SJSA1 (cell line): ENCODE data around the gene RSPO3. TPM values are rescaled to one million over a fixed set of nuclear protein-coding genes. Genes with fewer than 3 reads are reported as not detected.
A peak's percentile ranks its signal among the peaks of the same experiment; 100 is the strongest.
"Not testable (repeated sequence)": the region's sequence is repeated elsewhere in the genome, so short reads cannot be mapped to it uniquely, and the experiment has no call there.

Source experiments
- DNase-seq, 2 experiments: peaks; one replicate each; pipeline ENCODE4 v3.0.0-alpha.2; 2015 to 2020; ENCODE audit warnings: low spot score in 2 of 2, low read depth in 1 of 2
- H3K27ac ChIP-seq: fragments of 250-450 bp; sonication (Bioruptor Pico); 2 replicates; pipeline ENCODE4 v1.5.1; 2020; ENCODE audit warnings: mild to moderate bottlenecking, moderate library complexity
- H3K27me3 ChIP-seq: fragments of 250-450 bp; sonication (Bioruptor Pico); replicated peaks from 2 replicates; pipeline ENCODE4 v1.5.1; 2020; ENCODE audit warnings: mild to moderate bottlenecking, moderate library complexity
- H3K36me3 ChIP-seq: fragments of 250-450 bp; sonication (Bioruptor Pico); 2 replicates; pipeline ENCODE4 v1.5.1; 2020; ENCODE audit warnings: mild to moderate bottlenecking
- H3K4me1 ChIP-seq: fragments of 250-450 bp; sonication (Bioruptor Pico); replicated peaks from 2 replicates; pipeline ENCODE4 v1.6.1; 2021; ENCODE audit warnings: mild to moderate bottlenecking
- H3K4me3 ChIP-seq: fragments of 250-450 bp; sonication (Bioruptor Pico); 2 replicates; pipeline ENCODE4 v1.5.1; 2020; ENCODE audit warnings: mild to moderate bottlenecking
- H3K9me3 ChIP-seq: fragments of 250-450 bp; sonication (Bioruptor Pico); replicated peaks from 2 replicates; pipeline ENCODE4 v1.5.1; 2020; ENCODE audit warnings: mild to moderate bottlenecking
- total RNA-seq: library from RNA; depleted of rRNA; stranded (reverse); fragments of >200 nt; shearing (Covaris generic); gene quantifications from 2 replicates; pipeline ENCODE4 v1.2.3, GENCODE V29; 2014

Gene RSPO3
- total RNA-seq, 1 experiment from 2014 or later: not detected

DNA sequence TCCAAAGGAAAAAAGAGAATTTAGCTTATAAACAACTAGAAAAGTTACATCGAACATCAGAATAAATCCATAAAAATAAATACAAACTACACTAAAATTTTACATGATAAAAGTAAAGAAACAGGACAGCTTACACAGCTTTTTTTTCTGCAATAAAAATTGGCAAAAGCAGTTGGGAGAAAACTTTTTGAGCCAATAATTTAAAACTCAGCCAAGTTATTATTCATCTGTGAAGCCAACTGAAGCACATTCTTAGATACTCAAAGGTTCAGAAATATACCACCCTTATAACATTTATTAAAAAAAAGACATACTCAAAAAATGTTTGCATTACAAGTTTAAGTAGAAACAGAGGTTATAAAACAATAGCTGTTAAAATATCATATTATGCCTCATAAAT, 23.7 kb upstream of the RSPO3 start:
- no peak overlapping the region for H3K27ac ChIP-seq
- no peaks in the 10 kb centered on the region for H3K27me3 ChIP-seq

DNA sequence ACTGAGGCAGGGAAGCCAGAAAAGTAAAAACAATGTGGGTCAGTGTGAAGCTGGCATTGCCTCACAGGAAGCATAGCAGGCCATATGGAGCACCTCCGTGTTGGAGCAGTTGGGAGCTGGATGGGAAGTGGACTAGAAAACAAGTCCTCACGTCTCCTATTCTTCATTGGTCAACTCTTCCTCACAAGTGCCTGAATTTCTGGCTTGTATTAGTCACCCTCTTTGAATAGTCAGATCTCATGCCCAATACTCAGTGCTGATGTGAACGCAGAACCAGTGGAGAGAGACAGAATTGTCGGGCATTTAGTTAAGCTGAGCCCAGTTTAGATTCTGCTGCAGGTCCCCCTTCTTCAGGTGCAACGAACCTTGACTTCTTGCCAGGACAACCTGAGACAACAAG, 22.3 kb upstream of the RSPO3 start:
- no peaks in the 10 kb centered on the region for H3K27me3 ChIP-seq
- DNase-seq: no peak
- H3K27ac ChIP-seq: no peak overlapping the region
- H3K4me1 ChIP-seq: no peaks in the 10 kb centered on the region
- no peaks in the 10 kb centered on the region for H3K9me3 ChIP-seq
- H3K4me3 ChIP-seq: no peak overlapping the region
- no peaks in the 10 kb centered on the region for H3K36me3 ChIP-seq

More for the DNA sequence above, 23.7 kb upstream of the RSPO3 start:
- no peaks in the 10 kb centered on the region for H3K36me3 ChIP-seq
- no peak for DNase-seq
- H3K4me3 ChIP-seq: no peak overlapping the region
- no peaks in the 10 kb centered on the region for H3K9me3 ChIP-seq
- H3K4me1 ChIP-seq: 0 out of 2 replicates have a peak, but pooled peaks cover 3% of the 10 kb centered on the region

DNA sequence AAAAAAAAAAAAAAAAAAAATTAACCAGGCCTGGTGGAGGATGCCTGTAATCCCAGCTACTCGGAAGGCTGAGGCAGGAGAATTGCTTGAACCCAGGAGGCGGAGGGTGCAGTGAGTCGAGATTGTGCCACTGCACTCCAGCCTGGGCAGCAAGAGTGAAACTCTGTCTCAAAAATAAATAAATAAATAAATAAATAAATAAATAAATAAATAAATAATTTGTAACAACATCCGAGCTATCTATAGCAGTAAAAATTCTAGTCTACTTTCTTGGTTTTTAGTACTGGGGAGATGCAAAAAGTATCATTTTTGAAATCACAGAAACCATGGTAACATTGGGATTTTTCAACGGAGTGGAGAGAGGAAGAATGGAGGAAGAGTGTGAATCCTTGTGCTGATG, 21.0 kb upstream of the RSPO3 start:
- H3K4me1 ChIP-seq, H3K36me3 ChIP-seq, H3K27ac ChIP-seq, DNase-seq, H3K4me3 ChIP-seq, H3K9me3 ChIP-seq, H3K27me3 ChIP-seq: not testable (repeated sequence)

DNA sequence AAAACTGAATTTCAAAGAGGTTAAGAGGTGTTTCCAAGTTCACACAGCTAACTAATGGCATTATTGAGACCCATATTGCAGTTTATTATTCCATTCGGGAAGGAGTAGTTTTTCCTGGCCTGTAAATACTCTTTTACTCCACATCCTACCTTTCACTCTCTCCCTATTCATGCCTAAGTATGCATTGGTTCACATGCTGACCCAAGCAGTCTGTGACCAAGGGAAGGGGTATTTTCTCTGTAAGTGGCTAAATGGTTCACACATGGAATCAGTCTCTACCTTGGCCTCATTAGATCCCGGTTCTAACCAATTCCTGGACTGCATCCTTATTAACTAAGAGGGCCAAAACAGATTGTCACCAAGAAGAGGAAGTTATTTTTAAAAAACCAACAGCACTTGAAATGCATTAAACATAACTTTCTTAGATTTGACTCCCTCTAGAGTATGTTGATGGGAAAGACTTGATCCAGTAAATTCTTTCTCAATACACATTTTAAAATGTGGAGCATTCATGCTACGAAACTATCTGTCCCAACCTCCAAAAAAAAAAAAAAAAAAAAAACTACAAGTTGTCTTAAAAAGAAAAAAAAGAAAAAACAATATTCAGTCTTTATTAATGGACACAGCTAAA, 17.8 kb upstream of the RSPO3 start:
- no peak overlapping the region for H3K4me3 ChIP-seq
- no peaks in the 10 kb centered on the region for H3K9me3 ChIP-seq
- H3K36me3 ChIP-seq: no peaks in the 10 kb centered on the region
- H3K27ac ChIP-seq: no peak overlapping the region
- peak in 1 of 2 experiments; percentile 12 for DNase-seq
- H3K4me1 ChIP-seq: no peaks in the 10 kb centered on the region
- H3K27me3 ChIP-seq: no peaks in the 10 kb centered on the region

DNA sequence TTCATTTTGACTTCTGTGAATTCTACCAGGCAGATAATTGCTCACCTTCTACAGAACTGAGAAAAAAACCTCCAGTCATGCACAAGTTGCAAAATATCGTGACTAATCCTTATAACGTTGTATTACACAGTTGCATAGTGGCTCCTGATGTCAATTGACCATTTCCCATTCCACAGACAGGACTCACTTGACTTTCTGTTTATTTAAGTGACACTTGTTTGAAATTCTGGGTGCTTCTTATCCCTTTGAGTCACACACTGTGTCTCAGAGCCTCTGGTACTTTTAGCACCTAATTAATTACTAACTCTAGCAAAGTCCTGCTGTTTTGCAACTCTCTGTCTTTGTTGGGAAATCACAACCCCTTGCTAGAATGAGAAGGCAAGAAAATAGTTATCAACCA, 16.2 kb upstream of the RSPO3 start:
- Histone ChIP-seq H3K9me3 (no peaks in the 10 kb centered on the region), H3K27me3 (no peaks in the 10 kb centered on the region), H3K4me1 (no peaks in the 10 kb centered on the region), H3K27ac (no peak overlapping the region), H3K4me3 (no peak overlapping the region), H3K36me3 (no peaks in the 10 kb centered on the region)
- DNase-seq: no peak

DNA sequence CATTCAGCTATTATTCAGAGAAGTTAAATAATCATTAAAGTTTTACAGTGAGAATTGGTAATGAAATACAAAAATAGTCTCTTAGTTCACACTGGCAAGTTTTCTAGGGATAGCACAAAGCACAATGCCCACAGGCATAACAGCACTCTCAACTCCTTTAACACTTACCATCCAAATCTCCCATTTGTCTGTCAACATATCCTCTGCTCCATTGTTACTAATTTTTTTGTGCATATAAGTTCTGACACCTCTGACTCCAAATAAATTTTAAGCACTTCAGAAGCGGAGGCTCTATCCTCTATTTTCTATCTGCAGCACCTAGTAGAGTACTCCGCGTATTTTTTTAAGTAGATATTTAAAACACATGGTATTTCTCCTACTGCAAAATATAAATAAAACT, 15.6 kb upstream of the RSPO3 start:
- no peaks in the 10 kb centered on the region for H3K4me1 ChIP-seq
- no peaks in the 10 kb centered on the region for H3K27me3 ChIP-seq
- no peak overlapping the region for H3K4me3 ChIP-seq
- no peaks in the 10 kb centered on the region for H3K36me3 ChIP-seq
- H3K27ac ChIP-seq: no peak overlapping the region
- no peaks in the 10 kb centered on the region for H3K9me3 ChIP-seq
- no peak for DNase-seq

DNA sequence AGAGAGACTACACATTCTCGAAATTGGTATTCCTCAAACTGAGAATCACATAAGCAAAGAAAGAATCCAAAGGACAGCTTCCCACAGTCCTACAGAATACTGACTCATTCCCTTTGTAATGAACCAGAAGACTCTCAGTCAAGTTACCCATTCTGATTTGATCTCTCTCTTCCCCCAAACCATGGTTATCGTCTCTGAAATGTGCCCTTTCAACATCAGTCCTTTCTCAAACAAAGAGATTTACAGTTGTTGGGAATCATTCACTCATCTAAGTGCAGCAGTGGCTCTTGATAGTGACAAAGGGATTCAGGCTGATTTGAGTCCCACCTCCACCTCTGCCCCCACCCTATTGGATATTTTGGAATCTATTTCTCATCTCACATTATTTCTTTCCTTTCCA, 15.0 kb upstream of the RSPO3 start:
- no peaks in the 10 kb centered on the region for H3K9me3 ChIP-seq
- DNase-seq: no peak
- H3K27ac ChIP-seq: no peak overlapping the region
- no peaks in the 10 kb centered on the region for H3K36me3 ChIP-seq
- H3K4me3 ChIP-seq: no peak overlapping the region
- no peaks in the 10 kb centered on the region for H3K4me1 ChIP-seq
- no peaks in the 10 kb centered on the region; the same call in 1 of the 2 replicates for H3K27me3 ChIP-seq

DNA sequence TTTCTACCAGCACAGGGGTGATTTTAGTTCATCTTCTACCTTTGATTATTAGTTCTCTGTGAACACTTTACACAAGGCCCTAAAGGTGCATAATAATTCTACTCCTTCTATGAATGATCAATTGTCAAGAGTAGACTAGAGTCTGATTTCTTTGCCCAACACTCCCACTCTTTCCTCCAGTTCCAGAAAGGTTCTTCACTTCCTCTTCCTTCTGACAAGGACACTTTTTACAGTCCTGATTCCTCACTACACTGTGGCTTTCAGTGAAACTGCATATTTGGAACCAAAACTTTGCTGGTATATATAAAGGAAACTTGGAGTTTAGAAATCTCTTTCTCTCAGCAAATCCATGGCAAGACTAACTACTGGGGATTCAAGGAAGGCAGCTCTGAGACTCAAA, 10.6 kb upstream of the RSPO3 start:
- H3K9me3 ChIP-seq: no peaks in the 10 kb centered on the region
- DNase-seq: no peak
- no peak overlapping the region for H3K27ac ChIP-seq
- no peaks in the 10 kb centered on the region for H3K36me3 ChIP-seq
- H3K4me1 ChIP-seq: no peaks in the 10 kb centered on the region
- no peak overlapping the region for H3K4me3 ChIP-seq
- peaks cover 6% of the 10 kb centered on the region; the same call in 1 of the 2 replicates for H3K27me3 ChIP-seq

DNA sequence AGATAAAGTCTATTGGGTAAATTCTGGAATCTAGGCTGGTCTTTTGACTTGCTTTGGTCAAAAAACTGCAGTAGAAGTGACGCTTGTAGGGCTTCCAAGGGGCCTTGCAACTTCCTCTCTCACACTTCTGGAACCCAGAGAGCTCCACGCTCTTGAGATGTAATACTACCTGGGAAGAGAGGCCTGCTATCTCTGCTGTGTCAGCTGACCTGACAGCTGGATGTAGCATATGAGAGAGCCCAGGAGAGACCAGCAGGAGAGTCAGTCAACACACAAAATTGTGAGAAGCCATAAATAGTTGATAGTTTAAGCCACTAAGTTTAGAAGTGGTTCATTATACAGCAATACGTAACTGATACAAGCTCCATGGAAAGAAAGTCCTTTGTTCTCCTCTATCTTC, 7.8 kb upstream of the RSPO3 start:
- Histone ChIP-seq H3K36me3 (no peaks in the 10 kb centered on the region), H3K4me3 (no peak overlapping the region), H3K27me3 (peaks cover 12% of the 10 kb centered on the region), H3K27ac (no peak overlapping the region), H3K4me1 (no peaks in the 10 kb centered on the region), H3K9me3 (no peaks in the 10 kb centered on the region)
- DNase-seq: no peak

DNA sequence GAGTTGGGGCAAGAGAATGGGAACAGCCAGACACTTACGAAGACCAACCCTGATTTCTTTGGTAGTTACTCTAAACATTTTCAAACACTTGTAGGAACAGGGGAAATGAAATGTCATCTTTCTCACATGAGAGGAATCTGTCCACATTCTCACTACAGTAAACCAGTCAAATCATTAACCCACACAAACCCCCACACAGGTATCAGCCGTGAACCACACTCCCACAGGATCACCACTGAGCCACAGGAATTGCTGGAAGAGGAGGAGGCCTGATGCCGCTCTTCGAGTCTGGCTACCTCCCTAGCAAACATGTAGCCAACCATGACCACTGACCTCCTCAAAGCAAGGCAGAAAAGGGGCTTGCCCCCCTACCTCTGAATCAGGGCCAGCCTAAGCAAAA, 6.9 kb upstream of the RSPO3 start:
- H3K4me3 ChIP-seq: no peak overlapping the region
- no peak overlapping the region for H3K27ac ChIP-seq
- H3K4me1 ChIP-seq: no peaks in the 10 kb centered on the region
- no peaks in the 10 kb centered on the region for H3K36me3 ChIP-seq
- H3K27me3 ChIP-seq: peaks cover 20% of the 10 kb centered on the region
- DNase-seq: no peak
- no peaks in the 10 kb centered on the region for H3K9me3 ChIP-seq

DNA sequence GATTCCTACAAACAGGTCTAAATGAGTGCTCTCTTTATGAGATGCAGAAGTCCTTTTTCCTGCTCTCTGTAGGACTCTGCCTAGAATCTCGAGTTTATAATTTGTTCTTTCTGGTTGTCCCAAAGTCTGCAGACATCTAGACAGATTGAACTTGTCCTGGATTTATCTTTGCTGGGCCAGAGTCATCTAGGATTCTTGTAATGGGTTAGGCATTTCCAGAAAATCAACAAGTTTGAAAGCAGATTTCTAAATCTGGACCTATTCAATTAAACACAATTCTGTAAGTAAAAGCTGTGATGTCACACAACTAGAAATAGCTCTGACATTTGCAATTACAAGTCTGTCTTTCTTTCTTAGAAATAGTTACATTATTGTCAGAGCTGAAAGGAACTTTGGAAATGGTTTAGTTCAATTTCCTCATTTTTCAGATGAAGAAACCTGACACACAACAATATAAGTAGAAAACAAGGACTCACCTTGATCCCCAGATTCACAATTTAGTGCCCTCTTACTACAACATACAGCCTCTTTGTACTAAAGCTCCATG, 4.2 kb upstream of the RSPO3 start:
- H3K4me1 ChIP-seq: peaks cover 7% of the 10 kb centered on the region
- no peaks in the 10 kb centered on the region for H3K9me3 ChIP-seq
- no peaks in the 10 kb centered on the region for H3K36me3 ChIP-seq
- no peak for DNase-seq
- H3K4me3 ChIP-seq: no peak overlapping the region
- H3K27me3 ChIP-seq: peaks cover 42% of the 10 kb centered on the region
- H3K27ac ChIP-seq: no peak overlapping the region

DNA sequence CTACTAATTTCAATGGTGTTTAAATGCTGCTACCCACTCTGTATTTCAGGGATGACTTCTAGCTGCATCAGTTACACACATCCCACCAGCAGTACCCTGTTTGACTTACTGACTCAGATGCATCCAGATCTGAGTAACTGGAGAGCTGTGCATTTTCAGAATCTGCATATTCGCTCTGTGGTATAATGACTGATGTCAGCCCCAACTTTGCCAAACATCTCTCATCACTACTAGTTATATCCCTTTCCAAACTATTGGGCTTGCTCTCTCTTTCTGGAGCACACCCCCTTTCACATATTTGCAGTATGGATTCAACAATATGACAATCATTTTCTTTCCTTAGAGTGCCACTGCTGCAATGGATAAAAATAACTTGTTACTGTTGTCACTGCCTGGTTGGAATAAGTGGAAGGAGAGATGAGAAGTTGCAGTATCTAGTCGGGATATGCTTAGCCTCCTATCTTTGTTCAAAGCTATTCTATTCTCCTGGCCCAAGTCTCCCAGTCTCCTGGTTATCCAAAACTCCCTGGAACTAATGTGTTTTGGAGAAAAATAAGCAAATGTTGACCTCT, 3.3 kb upstream of the RSPO3 start:
- H3K27ac ChIP-seq: no peak overlapping the region
- H3K9me3 ChIP-seq: no peaks in the 10 kb centered on the region
- DNase-seq: no peak
- no peak overlapping the region for H3K4me3 ChIP-seq
- no peaks in the 10 kb centered on the region for H3K36me3 ChIP-seq
- peaks cover 51% of the 10 kb centered on the region for H3K27me3 ChIP-seq
- peaks cover 13% of the 10 kb centered on the region for H3K4me1 ChIP-seq

DNA sequence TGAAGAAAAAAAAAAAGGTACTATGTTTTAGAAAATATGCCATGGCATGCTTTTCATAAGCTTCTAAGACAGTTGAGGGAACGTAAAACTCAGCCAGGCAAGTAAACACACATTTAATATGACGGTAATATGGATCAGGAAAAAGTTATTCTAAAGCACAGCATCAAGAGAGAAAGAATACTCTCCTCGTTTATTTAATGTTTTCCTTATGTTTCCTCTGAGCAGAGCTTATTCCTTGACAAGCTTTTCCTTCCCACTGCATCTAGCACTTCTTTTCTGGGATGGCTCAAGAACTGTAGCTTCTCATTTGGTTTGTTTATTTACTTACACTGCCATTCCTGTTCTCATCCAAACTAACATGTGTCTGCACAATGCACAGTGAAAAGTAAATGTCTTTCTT, 2.7 kb upstream of the RSPO3 start:
- Histone ChIP-seq H3K27ac (no peak overlapping the region), H3K27me3 (peaks cover 56% of the 10 kb centered on the region), H3K36me3 (no peaks in the 10 kb centered on the region), H3K9me3 (no peaks in the 10 kb centered on the region), H3K4me1 (peaks cover 13% of the 10 kb centered on the region), H3K4me3 (no peak overlapping the region)
- DNase-seq: no peak

DNA sequence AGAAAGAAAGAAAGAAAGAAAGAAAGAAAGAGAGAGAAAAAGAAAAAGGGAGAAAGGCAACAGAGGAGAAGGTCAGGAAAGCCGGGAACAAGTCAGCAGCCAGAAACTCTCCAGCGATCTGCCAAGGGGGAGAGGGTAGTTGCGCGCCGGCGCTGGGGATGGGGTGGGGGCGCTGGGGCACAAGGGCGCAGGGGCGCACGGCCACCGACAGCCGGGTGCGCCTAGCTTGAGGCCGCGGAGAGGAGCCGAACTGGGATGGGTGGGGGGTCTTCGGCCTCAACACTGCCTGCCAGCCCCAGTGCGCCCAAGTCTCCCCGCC, 533 bp upstream of the RSPO3 start:
- Histone ChIP-seq H3K4me1 (peaks cover 13% of the 10 kb centered on the region), H3K27me3 (peaks cover 59% of the 10 kb centered on the region), H3K36me3 (no peaks in the 10 kb centered on the region), H3K4me3 (peak overlapping the region; percentile 27), H3K27ac (no peak overlapping the region), H3K9me3 (no peaks in the 10 kb centered on the region)
- no peak for DNase-seq
